ENCODE data around the gene FYB1. TPM values are rescaled to one million over a fixed set of nuclear protein-coding genes. Genes with fewer than 3 reads are reported as not detected.

The FYB1 gene
- total RNA-seq, 1 experiment from 2014 or later, result not detected

DNA sequence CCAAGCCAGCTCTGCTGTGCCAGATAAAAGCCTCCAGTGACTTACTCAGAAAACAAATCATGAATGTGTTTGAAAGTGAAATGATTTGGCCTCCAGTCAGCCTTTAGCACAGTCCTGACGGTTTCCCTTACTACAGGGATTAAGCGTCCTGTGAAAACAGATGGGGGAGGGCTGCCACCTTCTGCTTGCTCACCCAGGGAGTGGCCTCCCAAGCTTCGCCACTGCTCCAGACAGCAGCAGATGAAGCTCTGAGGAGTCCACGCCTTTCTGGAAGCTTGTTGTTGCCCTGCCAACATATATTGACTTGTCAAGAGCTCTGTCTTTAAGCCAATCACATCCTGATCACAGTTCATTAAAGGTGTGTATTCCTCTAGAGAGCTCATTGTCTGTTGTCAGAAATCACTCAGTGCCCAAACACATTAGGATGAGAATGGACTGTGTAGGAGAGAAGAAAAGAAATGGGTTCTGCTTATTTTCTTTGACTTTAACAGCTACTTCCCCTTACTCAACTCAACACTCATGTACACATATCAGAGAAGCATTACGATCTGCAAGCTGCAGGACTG lies 4.9 kb upstream of the FYB1 start:
- Histone ChIP-seq H3K18ac (ENCODE audit: insufficient read length, low read depth, low read length) (no peak overlapping the region), H3K23ac (ENCODE audit: insufficient read length, low read depth, low read length) (no peak overlapping the region), H3K79me1 (ENCODE audit: insufficient read depth, low read depth, low read length, poor library complexity, severe bottlenecking) (no peaks in the 10 kb centered on the region), H3K4me2 (ENCODE audit: insufficient read depth, insufficient read length, low read length) (no peak overlapping the region), H3K27me3 (ENCODE audit: insufficient read depth, low read length) (no peaks in the 10 kb centered on the region), H4K8ac (replicated peaks; ENCODE audit: insufficient read length, low read depth, low read length) (no peak overlapping the region), H3K9ac (ENCODE audit: extremely low read depth, insufficient read length, low read length) (no peak overlapping the region), H3K27ac (ENCODE audit: insufficient read length, low read depth, low read length) (no peak overlapping the region), H2BK12ac (ENCODE audit: insufficient read length, low read depth, low read length) (no peak overlapping the region), H3K4ac (ENCODE audit: low read depth, low read length) (no peak overlapping the region), H3K56ac (ENCODE audit: insufficient read length, low read depth, low read length) (no peak overlapping the region), H3K23me2 (ENCODE audit: insufficient read length, low read depth, low read length, poor library complexity, severe bottlenecking) (no peaks in the 10 kb centered on the region), H2AFZ (ENCODE audit: low read length) (no peak overlapping the region), H3T11ph (ENCODE audit: low read length) (no peak overlapping the region), H3K9me3 (ENCODE audit: control insufficient read depth, low read depth, low read length) (no peaks in the 10 kb centered on the region), H3K4me1 (ENCODE audit: insufficient read depth, low read length) (no peaks in the 10 kb centered on the region; the same call in 1 of the 2 replicates), H2BK20ac (ENCODE audit: low read depth, low read length, poor library complexity, severe bottlenecking) (no peak overlapping the region), H2BK5ac (ENCODE audit: insufficient read length, low read length) (no peak overlapping the region), H2BK120ac (ENCODE audit: low read depth, low read length, poor library complexity, severe bottlenecking) (no peak overlapping the region), H2AK5ac (ENCODE audit: insufficient read length, low read length) (no peak overlapping the region), H3K14ac (ENCODE audit: insufficient read depth, low read length) (no peak overlapping the region), H3K79me2 (ENCODE audit: insufficient read depth, low read length) (no peaks in the 10 kb centered on the region), H4K5ac (ENCODE audit: insufficient read length, low read depth, low read length) (no peak overlapping the region), H4K20me1 (ENCODE audit: control insufficient read depth, insufficient read depth, insufficient read length) (no peaks in the 10 kb centered on the region), H2BK15ac (ENCODE audit: low read depth, low read length) (no peak overlapping the region), H4K91ac (ENCODE audit: insufficient read length, low read depth, low read length) (no peak overlapping the region)
- Mint-ChIP-seq H3K27me3 (ENCODE audit: low read depth) (no peaks in the 10 kb centered on the region), H3K27ac (no peak overlapping the region), H3K36me3 (ENCODE audit: insufficient read depth in 1 of 3, low read depth in 3 of 3) (no peaks in the 10 kb centered on the region), H3K9me3 (no peaks in the 10 kb centered on the region), H3K4me3 (no peak overlapping the region), H3K4me1 (peaks cover 5 to 15% of the 10 kb centered on the region in 2 experiments; a peak in 3 of 4 replicates)
- WGBS (ENCODE audit: extremely low coverage, insufficient read length, low lambda C conversion rate), result no CpG with 5 or more reads among the region's 5 CpGs
- TF ChIP-seq, protein P1, sequence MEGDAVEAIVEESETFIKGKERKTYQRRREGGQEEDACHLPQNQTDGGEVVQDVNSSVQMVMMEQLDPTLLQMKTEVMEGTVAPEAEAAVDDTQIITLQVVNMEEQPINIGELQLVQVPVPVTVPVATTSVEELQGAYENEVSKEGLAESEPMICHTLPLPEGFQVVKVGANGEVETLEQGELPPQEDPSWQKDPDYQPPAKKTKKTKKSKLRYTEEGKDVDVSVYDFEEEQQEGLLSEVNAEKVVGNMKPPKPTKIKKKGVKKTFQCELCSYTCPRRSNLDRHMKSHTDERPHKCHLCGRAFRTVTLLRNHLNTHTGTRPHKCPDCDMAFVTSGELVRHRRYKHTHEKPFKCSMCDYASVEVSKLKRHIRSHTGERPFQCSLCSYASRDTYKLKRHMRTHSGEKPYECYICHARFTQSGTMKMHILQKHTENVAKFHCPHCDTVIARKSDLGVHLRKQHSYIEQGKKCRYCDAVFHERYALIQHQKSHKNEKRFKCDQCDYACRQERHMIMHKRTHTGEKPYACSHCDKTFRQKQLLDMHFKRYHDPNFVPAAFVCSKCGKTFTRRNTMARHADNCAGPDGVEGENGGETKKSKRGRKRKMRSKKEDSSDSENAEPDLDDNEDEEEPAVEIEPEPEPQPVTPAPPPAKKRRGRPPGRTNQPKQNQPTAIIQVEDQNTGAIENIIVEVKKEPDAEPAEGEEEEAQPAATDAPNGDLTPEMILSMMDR (conservative IDR thresholded peaks at IDR 0.05), result no peak
- no peak for DNase-seq

Data from H9 (cell line).